Right cardiac atrium (tissue), 5 donors: ENCODE measurements around the gene PRDM16. TPM values are rescaled to one million over a fixed set of nuclear protein-coding genes. Genes with fewer than 3 reads are reported as not detected.

Experiments used
- ATAC-seq, 2 donors: fragments of 200-7000 bp; cut with Tn5 transposase; one replicate each; pipeline versions ENCODE4 v1.8.0 to v1.9.1; 2020; ENCODE audit warnings: moderate library complexity in 2 of 2, mild to moderate bottlenecking in 1 of 2
- DNase-seq, 3 donors: peaks; one replicate each; pipeline ENCODE4 v3.0.0-alpha.2; 2020
- H3K27ac ChIP-seq: one replicate; pipeline ENCODE4 v1.5.1; 2013; ENCODE audit warnings: mild to moderate bottlenecking, low read length, control low read depth, moderate library complexity
- H3K27me3 ChIP-seq: one replicate; pipeline ENCODE4 v1.6.1; 2013; ENCODE audit not compliant: control insufficient read depth, insufficient read depth
- H3K4me1 ChIP-seq: one replicate; pipeline ENCODE4 v1.6.1; 2013; ENCODE audit warnings: low read length; ENCODE audit not compliant: control insufficient read depth, insufficient read depth
- H3K4me3 ChIP-seq: one replicate; pipeline ENCODE4 v1.5.1; 2013; ENCODE audit warnings: low read length, control low read depth
- H3K9me3 ChIP-seq: one replicate; pipeline ENCODE4 v1.6.1; 2013; ENCODE audit warnings: low read length; ENCODE audit not compliant: control insufficient read depth
- WGBS: extraction: QIAGEN DNeasy Blood & Tissue Kit; methylation state at CpG from one replicate; pipeline ENCODE4 v1.1.7; 2013; 5-methylcytosine and 5-hydroxymethylcytosine counted together
- intact Hi-C, 4 donors: fragments of 100-400 bp; cut with DNase I; formaldehyde crosslinking; loops; one replicate each; pipeline versions ENCODE4 v1.11.0 to v1.14.0; 2022 to 2023
- microRNA-seq, 2 donors: library from miRNA; unstranded; fragments of <30 nt; microRNA quantifications; one replicate each; pipeline ENCODE4 v1.2.0, GENCODE V29; 2020 to 2021
- polyA plus RNA-seq: library from polyadenylated mRNA; stranded (reverse); fragments of 200-250 nt; gene quantifications from one replicate; pipeline ENCODE4 v1.2.3, GENCODE V29; 2013
- total RNA-seq, 4 donors: library from RNA; stranded (reverse); fragmentation: NEBNext Ultra II Directional; extraction: Animal tissue kit (Norgen Biotek cat#: 25700); gene quantifications; one replicate each; pipeline ENCODE4 v1.2.1, GENCODE V29; 2021
- donor health status: healthy with polysubstance abuse.
- donor health status: DM: no; HTN: yes; CAD: no.
- donor health status: DM: no; HTN: no; CAD: no.
- donor health status: DM: no; HTN: yes; CAD: no; lungs with severe emphysema.
- donor health status: DM: yes; HTN: yes; CAD: no.

Gene PRDM16
- total and polyA plus RNA-seq, 5 donors, result 1.1 to 2.9 (median 1.9) TPM

DNA sequence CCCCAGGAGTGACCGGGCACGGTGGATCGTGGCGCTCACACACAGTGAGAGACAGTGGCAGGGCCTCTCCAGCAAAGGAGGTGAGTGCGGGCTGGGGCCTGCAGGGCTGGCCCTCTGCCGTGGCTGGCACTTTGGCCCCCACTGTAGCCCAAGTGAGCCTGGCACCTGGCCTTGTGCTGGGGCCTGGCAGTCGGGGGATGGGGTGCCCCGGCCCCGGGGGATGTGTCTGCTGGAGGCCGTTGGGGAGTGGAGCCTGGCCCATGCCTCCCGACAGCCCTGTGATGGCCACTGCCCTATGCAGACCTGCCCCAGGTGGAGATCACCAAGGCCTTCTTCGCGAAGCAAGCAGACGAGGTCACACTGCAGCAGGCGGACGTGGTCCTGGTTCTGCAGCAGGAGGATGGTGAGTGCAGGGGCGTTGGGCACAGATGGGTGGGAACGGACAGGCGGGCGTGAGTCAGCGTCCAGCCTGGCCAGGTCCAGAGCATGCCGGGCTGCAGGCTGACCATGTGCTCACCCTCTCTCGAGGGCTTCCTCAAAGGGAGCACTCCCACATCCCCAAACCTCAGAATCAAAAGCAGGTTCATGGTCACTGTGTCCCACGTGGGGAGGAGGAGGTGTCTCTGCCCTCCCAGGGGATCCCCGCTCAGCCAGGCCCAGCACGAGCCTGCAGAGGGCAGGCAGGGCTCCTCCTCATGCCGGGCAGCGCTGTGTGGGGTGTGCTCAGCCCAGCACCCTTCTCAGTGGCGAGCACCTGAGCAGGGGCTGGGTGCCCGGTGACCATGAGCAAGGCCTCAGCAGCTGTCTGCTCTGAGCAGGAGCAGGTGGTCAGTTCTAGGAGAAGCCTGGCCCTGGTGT lies 410.7 kb downstream of the PRDM16 start:
- 72% methylated on average over 30 of the region's 30 CpGs for WGBS
- Histone ChIP-seq H3K27me3 (no peaks in the 10 kb centered on the region), H3K4me3 (no peak overlapping the region), H3K4me1 (no peaks in the 10 kb centered on the region), H3K9me3 (no peaks in the 10 kb centered on the region), H3K27ac (no peak overlapping the region)
- ATAC-seq (no peak), DNase-seq (no peak)
- intact Hi-C loops, result no loop called here

DNA sequence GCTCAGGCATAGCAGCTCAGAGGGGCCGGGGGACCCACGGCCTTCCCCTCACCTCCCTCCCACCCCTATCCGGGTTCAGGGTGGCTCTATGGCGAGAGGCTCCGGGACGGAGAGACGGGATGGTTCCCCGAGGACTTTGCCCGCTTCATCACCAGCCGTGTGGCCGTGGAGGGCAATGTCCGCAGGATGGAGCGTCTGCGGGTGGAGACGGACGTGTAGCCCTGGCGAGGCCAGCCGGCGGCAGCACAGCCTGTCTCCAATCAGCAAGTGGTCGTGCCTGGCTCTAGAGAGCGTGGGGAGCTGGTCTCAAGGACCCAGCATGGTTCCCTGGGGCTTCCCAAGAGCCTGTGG lies 411.3 kb downstream of the PRDM16 start:
- WGBS, result 77% methylated on average over 21 of the region's 21 CpGs
- no peaks in the 10 kb centered on the region for H3K4me1 ChIP-seq
- H3K9me3 ChIP-seq, result no peaks in the 10 kb centered on the region
- intact Hi-C loops, result no loop called here
- ATAC-seq, result no peak
- H3K4me3 ChIP-seq, result no peak overlapping the region
- no peaks in the 10 kb centered on the region for H3K27me3 ChIP-seq
- no peak for DNase-seq
- no peak overlapping the region for H3K27ac ChIP-seq

DNA sequence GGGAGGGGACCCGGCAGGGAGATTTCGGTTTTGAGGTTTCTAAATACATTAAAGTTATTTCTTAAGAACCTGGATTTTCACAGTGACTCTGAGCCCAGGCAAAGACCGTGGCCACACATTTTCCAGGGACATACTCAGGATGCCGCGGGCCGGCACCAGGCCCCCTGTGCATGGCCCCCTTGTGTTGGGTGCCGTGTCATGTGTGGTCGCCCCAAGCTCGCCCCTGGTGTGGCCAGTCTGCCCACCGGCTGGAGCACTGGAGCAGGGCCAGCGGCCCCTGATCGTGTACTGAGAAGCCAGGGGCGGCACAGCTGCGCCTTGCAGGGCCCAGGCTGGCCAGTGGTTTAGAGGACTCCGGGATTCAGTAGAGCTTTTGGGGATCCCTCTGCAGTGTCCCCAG lies 412.0 kb downstream of the PRDM16 start:
- 62% methylated on average over 15 of the region's 15 CpGs for WGBS
- H3K9me3 ChIP-seq, result no peaks in the 10 kb centered on the region
- no peaks in the 10 kb centered on the region for H3K27me3 ChIP-seq
- no peak for ATAC-seq
- intact Hi-C loops, result no loop called here
- no peak for DNase-seq
- no peaks in the 10 kb centered on the region for H3K4me1 ChIP-seq
- H3K4me3 ChIP-seq, result no peak overlapping the region
- H3K27ac ChIP-seq, result no peak overlapping the region

DNA sequence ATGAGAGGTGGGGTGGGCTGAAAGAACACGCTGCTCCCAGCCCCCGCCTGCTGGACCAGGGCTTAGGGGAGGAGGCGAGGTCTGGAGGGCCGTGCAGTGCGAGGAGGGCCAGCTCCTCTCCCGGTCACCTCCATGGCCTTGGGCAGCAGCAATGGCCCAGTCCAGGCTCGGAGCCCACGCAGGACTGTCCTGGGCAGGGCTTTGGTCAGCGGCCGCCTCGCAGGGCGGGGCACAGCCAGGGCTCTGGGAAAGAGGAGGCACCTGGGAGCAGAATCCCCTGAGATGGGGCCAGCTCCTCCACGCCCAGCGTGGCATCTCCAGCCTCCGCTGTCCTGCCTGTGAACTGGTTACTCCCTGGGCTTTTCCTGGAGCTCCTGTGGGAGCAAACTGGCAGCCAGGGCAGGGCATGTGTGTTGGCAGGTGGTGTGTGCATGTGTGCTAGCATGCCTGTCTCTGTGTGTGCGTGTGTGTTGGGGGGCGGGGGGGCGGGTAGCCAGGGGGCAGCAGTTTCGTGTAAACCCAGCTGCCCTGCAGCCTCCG lies 412.9 kb downstream of the PRDM16 start:
- Histone ChIP-seq H3K27me3 (no peaks in the 10 kb centered on the region), H3K9me3 (no peaks in the 10 kb centered on the region), H3K4me1 (no peaks in the 10 kb centered on the region), H3K27ac (no peak overlapping the region), H3K4me3 (no peak overlapping the region)
- ATAC-seq (no peak), DNase-seq (no peak)
- 65% methylated on average over 20 of the region's 20 CpGs for WGBS
- intact Hi-C loops, result no loop called here

DNA sequence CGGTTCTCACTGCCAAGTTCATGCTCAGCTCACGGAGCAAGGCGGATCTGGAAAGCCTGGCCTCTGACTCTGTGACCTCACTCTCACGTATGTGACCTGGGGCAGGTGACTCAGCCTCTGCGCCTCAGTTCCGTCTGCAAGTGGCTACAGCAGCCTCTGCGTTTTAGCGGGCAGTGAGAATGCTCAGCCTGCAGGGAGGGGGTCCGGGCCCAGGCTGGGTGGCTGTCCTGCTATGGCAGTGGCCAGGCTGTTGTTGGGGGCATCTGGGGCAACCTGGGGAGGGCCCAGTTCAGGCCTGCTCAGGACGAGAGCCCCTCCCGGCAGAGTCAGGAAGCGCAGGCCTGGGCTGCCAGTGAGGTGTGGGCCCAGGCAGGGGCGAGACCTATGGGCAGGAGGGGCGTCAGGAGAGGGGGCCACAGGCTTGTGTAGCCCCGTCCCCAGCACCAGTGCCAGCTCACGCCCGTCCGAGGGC lies 413.4 kb downstream of the PRDM16 start:
- Histone ChIP-seq H3K9me3 (no peaks in the 10 kb centered on the region), H3K27me3 (no peaks in the 10 kb centered on the region), H3K27ac (no peak overlapping the region), H3K4me3 (no peak overlapping the region), H3K4me1 (no peaks in the 10 kb centered on the region)
- intact Hi-C loops, result no loop called here
- ATAC-seq (peak in 1 of 2 donors; percentile 15), DNase-seq (no peak)
- WGBS, result 59% methylated on average over 18 of the region's 18 CpGs

DNA sequence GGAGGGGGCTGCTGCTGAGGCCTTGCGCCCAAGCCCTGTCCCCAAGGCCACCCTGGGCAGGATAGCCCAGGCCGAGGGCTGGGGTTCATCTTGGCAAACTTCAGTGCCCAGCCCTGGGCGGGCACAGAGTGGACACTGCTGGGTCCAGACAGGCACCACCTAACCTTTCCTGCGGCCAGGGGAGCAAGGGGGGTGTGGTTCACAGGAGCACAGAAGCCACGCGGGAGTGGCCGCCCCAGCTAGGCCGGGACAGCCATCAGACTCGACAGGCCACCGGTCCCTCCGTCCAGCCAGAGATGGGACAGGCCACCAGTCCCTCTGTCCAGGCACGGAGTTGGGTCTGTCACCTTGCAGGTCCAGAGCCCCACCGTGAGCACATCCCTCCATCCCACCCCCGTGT lies 414.4 kb downstream of the PRDM16 start:
- ATAC-seq (peak in 1 of 2 donors; percentile 16), DNase-seq (no peak)
- Histone ChIP-seq H3K4me1 (no peaks in the 10 kb centered on the region), H3K27me3 (no peaks in the 10 kb centered on the region), H3K4me3 (no peak overlapping the region), H3K27ac (no peak overlapping the region), H3K9me3 (no peaks in the 10 kb centered on the region)
- intact Hi-C loops, result no loop called here
- WGBS, result 73% methylated on average over 14 of the region's 14 CpGs

DNA sequence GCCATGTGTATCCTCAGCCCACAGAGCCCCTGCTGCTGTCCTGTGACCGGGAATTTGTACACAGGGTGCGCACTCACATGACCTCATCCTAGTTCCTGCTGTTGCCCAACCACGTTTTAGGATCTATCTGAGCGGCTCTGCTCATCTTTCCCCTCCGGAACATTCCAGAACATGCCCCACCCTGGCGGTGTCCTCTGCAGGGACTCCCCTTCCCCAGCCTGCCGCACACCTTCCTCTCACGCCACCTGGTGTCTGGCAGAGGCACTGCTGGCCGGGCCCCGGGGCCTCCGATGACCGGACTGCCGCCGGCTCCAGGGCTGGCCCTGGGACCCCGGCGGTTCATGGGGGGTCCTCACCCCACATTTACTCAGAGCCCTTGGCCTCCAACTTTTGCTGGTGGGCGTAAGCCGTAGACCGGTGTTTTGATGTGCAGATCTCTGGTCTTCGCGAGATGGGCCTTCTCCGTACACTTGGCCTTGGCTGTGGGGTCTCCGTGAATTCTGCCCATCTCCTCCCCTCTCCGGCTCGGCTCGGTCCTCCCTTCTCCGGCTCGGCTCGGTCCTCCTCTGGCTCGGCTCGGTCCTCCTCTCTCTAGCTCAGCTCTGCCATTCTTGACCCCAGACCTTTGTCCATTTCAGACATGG lies 414.9 kb downstream of the PRDM16 start:
- intact Hi-C loops, result no loop called here
- H3K9me3 ChIP-seq, result no peaks in the 10 kb centered on the region
- no peak overlapping the region for H3K27ac ChIP-seq
- no peaks in the 10 kb centered on the region for H3K27me3 ChIP-seq
- no peak overlapping the region for H3K4me3 ChIP-seq
- 41% methylated on average over 31 of the region's 31 CpGs for WGBS
- H3K4me1 ChIP-seq, result no peaks in the 10 kb centered on the region
- DNase-seq, result peak in 1 of 3 donors; percentile 77
- ATAC-seq, result peak; percentile 42 to 58

DNA sequence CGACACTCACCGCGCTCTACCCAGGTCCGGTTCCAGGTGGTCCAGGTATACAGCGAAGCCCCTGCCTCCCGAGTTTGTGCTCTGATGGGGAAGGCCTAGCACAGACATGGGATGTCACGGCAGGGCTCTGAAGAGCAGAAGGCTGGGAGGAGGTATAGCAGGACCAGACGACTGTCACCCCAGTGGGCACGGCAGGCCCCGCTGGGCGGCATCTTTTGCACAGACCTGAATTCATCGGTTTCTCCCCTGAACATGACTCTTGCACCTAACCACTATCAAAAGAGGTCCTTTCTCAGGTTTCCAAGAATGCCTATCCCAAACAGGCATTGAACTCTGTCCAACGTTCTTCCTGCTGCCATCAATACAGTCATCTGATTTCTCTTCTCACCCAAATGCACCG lies 416.0 kb downstream of the PRDM16 start:
- Histone ChIP-seq H3K4me3 (no peak overlapping the region), H3K27me3 (no peaks in the 10 kb centered on the region), H3K4me1 (no peaks in the 10 kb centered on the region), H3K9me3 (no peaks in the 10 kb centered on the region), H3K27ac (no peak overlapping the region)
- WGBS, result 89% methylated on average over 14 of the region's 14 CpGs
- intact Hi-C loops, result no loop called here
- no peak for ATAC-seq
- no peak for DNase-seq

Small RNA genes lying within 50 kb of the gene (microRNA-seq; reads per million reads assigned to microRNA genes)
- gene MIR4251, result 0 reads per million in 2 donors

Other genes with a start within 250 kb of the PRDM16 start
- not detected for gene ACTRT2, start 47.7 kb upstream of the PRDM16 start, total RNA-seq
- not detected for gene ACTRT2, start 47.7 kb upstream of the PRDM16 start, polyA plus RNA-seq